CD4-positive, alpha-beta T cell treated with Interleukin-4 for 4 hours (primary cell): Measurements from ENCODE around the gene CNN1.

Experiments
- DNase-seq: peaks from one replicate; pipeline ENCODE4 v3.0.0-alpha.2; 2020

The CNN1 gene

DNA sequence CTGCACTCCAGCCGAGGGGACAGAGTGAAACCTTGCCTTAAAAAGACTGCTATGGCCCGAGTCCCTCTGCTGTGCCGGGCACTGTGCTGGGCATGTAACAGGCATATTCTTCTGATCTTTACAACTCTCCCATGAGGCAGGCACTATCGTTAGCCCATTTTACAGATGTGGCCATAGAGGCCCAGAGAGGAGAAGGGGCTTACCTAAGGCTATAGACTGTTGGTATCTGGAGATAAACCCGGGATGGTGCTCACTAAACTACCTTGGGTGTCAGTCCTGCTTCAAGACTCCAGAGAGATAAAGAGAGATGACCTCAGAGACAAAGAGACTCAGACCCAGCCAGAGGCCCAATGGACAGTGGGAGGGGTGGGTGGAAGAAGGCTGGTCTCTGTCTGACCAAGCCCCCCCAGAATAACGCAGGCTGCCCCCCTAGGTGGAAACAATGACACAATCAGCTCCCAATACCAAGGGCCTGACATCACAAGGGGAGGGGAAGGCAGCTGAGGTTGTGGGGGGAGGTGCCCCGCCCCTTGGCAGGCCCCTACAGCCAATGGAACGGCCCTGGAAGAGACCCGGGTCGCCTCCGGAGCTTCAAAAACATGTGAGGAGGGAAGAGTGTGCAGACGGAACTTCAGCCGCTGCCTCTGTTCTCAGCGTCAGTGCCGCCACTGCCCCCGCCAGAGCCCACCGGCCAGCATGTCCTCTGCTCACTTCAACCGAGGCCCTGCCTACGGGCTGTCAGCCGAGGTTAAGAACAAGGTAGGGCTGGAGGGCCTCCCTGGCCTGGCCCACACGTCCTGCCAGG lies at the start of gene CNN1:
TSS of gene CNN1 (plus strand) at position 620 of the 805 bp plus-strand sequence. CDS start at position 697, 77 bp downstream.
- DNase-seq, result no peak

DNA sequence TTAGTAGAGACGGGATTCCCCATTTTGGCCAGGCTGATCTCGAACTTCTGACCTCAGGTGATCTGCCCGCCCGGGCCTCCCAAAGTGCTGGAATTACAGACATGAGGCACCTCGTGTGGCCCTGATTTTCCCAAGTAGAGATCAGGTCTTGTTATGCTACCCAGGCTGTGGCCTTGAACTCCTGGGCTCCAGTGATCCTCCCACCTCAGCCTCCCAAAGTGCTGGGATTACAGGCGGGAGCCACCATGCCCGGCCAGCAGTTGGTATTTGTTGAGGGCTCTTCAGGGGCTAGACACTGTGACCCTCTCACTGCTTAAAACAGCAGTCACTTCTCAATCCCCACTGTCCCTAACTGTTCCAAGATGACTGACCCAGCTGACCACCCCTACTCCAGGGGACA lies 49.3 kb upstream of the CNN1 start:
- no peak for DNase-seq

DNA sequence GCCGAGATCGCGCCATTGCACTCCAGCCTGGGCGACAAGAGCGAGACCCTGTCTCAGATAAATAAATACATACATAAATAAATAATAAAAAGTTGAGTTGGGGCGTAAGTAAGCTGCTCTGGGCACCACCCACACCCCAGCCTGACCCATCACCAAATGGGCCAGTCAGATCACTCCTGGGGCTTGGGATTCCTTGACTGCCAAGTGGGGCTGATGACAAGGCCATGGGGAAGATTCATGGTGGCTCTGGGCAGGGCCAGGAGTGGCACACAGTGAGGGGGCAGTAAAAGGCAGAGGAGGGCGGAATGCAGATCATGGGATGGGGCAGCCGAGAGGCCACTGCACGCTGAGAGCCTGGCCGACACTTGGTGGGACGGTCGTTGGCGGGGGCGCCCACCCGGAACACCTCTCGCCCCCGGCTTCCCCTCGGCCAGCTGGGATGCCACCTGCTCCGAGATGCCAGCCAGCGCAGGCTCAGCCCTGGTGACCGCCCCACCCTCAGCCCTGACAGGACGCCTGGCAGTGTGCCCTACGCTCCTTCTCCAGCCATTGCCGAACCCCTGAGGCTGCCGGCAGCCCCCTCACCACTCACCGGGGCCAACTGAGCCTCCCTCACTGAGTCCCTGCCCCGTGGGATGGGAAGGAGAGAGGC lies 43.9 kb upstream of the CNN1 start:
- DNase-seq, result no peak

DNA sequence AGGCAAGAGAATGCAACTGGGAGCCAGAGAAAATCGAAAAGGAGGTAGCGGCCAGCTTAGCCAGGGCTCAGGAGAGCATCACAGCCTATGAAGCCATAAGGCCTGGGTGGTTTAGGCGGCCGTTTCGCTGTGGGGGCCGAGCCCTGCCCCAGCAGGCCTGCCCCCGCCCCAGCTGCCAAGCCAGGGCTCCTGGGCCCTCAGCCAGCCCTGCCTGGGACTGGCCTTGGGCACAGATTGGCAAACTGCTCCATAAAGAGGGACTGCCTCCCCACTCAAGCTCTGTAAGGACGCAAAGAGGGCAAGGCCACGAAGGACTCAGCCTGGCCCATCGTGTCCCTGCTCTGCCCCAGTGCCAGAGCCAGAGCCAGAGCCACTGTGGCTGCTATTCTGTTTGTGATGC lies 43.2 kb upstream of the CNN1 start:
- DNase-seq, result no peak

DNA sequence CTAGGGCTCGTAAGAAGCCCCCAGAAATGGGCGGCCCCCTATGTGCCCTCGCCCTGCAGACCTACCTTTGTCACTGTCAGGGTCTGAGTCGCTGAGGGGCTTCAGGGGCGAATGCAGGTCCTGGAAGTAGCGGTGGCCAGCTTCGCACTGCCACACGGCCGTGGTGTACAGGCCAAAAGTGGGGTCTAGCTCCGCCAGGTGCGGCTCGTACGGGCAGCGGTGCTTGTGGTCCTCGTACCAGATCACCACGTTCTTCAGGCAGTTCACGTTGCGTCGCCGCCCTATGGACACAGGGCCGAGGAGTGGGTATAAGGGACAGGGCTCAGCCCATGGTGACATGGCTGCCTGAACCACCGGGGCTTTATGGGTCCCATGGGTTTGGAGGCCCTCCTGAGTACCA lies 42.8 kb upstream of the CNN1 start:
- DNase-seq, result no peak

DNA sequence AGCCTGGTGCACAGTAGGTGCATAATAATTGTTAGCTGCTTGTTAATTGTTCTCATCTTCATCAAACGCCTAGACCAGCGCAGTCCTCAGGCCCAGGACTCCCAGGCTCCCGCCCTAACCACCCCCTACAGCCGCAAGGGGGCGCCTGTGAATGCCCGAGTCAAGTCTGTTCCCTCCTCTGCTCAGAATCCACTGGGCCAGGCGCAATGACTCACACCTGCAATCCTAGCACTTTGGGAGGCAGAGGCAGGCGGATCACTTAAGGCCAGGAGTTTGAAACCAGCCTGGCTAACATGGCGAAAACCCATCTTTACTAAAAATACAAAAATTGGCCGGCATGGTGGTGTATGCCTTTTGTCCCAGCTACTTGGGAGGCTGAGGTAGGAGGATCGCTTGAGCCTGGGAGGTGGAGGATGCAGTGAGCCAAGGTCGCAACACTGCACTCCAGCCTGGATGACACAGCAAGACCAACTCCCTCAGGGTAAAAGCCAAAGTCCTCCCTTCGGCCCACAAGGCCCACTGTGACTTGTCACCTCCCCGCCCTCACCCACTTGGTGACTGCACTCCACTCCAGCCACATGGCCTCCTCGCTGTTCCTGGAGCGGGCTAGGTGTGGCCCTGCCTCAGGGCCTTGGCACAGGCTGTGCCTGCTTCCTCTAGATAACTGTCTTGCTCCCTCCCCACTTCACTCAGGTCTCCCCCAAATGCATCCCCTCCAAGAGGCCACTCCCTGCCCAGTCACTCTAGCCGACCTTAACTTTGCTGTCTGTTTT lies 42.1 kb upstream of the CNN1 start:
- peak; percentile 39 for DNase-seq

DNA sequence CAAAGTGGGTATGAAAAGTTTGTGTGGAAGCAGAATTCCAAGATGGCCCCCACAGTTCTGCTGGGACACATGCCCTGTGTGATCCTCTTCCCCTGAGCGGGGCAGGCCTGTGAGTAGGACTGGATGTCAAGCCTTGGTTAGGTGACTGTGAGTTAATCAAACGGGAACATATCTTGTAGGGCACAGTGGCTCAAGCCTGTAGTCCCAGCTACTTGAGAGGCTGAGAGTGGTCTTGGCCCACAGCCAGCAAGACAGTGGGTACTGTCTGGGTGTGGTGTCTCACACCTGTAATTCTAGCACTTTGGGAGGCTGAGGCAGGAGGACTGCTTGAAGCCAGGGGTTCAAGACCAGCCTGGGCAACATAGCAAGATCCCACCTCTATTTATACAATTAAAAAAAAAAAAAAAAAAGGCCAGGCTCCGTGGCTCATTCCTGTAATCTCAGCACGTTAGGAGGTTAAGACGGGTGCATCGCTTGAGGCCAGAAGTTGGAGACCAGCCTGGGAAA lies 39.4 kb upstream of the CNN1 start:
- no peak for DNase-seq

DNA sequence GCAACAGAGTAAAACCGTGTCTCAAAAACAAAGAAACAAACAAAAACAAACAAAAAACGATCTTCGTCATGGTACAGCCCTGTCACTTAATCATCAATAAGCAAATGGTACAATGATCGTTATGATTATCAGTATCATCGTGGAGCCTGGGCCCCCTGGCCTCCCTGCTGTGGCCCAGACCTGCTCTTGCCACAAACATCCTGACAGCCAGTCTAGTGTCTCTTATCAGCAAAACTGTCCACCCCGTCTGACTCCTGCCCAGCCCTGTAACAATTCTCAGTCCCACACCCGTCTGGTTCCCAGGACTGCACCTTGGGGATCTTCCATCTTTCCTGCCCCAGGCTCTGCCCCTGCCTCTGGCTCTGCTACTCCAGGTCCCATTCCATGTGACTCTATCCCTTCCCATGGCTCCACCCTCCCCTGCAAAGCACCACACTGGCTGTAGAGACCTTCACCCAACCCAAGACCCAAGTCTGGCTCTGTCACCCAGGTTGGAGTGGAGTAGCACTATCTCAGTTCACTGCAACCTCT lies 38.7 kb upstream of the CNN1 start:
- no peak for DNase-seq

DNA sequence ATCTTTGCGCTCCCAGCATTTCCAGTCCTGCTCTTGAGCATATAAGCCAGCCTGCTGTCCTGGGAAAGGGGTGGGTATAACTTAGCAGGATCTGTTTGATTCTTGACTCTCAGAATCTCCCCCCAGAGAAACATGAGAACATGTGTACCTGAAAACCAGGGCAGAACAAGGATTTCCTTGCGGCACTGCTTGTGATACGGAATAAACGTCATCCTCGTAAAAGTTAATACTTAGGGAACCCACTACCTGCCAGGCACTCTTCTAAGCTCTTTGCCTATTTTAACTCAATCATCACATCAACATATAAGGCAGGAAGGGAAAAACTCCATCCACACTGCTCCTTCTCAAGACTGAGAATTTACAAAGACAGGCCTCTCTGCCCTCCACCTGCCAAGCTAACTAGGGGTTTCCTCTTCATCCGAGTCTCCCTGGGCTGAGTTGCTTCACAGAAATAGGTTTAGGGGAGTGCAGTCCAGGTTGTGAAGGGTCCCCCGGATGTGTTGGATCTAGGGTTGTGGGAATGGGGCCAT lies 34.1 kb upstream of the CNN1 start:
- DNase-seq, result no peak

DNA sequence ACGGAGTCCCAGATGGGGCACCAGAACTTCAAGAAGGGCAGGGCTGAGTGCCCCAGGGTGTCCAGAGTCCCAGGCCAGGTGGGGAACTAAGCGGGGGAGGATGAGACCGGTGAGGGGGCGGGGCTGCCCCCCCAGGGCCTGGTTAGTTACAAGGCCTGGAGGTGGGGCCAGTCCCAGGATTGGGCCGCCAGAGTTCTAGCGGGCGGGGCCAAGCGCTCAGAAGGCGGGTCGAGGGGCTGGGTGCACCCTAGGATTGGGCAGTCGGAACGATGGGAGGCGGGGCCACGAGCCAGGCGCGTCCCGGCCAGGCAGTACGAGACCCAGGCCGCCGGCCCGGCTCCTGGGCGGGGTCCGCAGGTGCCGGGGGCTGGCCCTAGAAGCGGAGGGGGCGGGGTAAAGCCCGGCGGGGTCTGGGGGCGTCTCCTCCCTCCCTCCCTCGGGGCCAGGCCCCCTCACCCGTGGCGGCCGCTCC lies 33.6 kb upstream of the CNN1 start:
- peak; percentile 94 for DNase-seq

DNA sequence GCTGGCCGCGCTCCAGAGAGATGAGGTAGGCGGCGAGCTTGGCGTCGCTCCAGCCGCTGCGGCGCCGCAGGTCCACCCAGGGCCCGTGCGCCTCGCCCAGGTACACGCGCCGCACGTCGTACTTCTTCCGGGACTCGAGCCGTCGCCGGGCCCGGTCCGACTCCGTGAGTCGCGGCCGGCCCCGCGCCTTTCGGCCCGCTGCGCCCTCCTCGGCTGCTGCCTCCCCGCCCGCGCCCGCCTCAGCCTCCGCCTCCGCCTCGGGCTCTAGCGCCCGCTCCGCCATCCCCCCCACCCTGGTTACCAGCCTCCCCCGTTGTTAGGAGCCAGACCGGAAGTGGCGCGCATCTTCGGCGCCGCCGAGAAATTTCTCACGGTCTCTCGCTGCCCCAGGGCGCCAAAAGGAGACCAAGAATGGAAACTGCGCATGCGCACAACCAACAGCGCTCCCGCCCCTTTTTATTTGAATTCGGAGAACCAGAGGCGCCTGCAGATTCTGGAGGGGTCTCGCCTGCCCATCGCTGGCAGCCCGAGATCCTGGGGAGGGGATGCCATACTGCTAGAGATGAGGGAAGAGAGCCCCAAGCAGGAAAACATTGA lies 33.0 kb upstream of the CNN1 start, which contains the start of gene ZNF653:
TSS of gene ZNF653 (minus strand) at position 336 of the 597 bp plus-strand sequence. CDS start at position 283, 53 bp downstream.
- peak; percentile 94 for DNase-seq

DNA sequence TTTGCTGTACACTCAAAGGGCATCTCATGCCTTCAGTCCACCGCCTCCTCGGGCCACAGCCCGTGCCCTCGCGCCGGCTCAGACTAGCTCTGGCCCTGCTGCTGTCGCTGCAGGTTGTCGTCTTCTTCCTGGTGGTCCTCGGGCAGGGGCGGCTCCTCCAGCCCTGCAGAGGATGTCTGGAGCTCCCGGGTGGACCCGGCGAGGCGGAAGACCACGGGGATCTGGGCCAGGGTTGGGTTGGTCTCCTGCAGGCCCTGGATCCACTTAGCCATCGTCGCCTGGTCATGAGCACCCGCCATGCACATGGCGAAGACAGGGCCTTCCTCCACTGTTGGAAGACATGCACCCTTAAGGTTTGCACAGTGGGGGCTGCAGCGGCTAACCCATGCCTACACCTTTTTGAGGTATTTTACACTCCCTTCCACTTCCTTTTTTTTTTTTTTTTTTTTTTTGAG lies 32.5 kb upstream of the CNN1 start:
- DNase-seq, result no peak

DNA sequence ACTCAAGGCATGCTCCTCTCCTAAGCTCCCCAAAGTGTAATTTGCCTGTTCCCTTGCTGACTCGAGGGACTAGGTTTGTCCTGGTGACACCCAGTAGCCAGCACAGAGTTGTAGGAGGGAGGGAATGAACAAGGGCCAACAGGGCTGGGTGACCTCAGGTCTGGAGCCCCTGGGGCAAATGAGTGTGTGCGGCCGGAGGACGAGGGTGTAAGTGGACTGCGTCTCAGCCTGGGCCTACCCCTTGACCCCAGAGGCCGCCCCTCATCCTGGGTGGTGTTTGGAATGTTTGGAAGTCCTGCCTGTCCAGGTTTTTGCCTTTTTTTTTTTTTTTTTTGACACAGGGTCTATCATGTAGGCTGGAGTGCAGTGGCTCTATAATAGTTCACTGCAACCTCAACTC lies 31.7 kb upstream of the CNN1 start:
- no peak for DNase-seq

DNA sequence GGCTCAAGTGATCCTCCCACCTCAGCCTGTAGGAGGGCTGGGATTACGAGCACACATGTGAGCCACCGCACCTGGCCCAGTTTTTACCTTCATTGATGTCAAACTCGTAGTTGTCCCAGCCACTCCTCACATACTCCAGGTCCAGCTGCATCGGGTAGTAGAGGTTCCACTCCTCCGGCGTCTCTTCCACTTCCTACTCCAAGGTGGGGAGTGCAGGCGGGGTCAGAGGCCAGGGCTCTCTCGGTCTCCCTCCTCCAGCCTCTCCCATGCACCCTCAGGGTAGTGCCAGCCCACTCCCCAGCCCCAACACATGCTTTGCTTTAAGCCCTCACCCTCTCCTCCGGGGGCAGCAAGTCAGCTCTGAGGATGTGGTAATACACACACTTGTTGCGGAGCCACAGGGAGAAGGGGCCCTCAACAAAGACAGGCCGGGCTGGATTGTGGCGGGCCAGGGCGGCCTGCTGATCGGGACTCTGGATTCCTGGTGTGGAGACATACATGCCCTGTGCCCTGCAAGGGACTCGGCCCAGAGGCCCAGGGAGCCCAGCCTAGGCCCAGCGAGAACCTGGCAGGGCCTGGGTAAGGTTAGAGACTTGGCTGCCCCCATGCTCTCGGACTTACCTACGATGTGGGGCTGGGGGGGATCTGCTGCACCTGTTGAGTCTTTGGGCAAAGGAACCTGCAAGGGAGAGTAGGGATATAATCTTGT lies 31.1 kb upstream of the CNN1 start:
- no peak for DNase-seq

DNA sequence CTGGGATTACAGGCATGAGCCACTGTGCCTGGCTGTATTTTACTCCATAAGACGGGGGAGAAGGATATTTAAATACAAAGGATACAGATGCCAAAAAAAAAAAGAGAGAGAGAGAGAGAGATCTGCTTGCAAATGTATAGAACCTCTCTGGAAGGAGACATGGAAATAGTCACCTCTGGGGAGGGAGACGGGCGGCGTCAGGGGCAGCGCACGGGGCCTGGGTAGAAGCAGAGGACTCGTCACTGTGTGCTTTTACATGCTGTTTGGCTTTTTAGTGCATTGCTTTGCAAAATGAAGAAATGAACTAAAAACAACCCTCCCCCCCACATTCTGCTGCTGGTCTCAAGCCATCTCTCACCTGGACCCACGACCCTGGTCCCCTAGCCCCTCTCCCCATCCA lies 28.2 kb upstream of the CNN1 start:
- DNase-seq, result no peak

DNA sequence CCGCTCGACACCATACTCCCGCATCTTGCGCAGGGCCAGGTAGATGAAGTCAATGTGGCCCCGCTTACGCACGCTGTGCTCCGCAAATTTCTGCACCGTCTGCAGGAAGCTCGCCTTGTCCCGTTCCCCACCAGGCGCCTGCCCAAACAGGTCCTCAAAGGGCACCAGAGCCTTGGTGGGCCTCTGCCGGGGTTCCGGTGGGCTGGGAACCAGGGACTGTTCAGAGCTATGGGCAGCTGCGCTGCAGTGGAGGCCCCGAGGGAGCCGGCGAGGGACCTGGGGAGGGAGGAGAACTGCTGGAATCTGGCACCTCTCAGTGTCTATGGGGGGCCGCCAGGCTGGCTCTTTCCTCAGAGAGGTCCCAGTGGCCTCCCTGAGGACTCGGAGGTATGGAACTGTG lies 24.7 kb upstream of the CNN1 start:
- DNase-seq, result no peak

DNA sequence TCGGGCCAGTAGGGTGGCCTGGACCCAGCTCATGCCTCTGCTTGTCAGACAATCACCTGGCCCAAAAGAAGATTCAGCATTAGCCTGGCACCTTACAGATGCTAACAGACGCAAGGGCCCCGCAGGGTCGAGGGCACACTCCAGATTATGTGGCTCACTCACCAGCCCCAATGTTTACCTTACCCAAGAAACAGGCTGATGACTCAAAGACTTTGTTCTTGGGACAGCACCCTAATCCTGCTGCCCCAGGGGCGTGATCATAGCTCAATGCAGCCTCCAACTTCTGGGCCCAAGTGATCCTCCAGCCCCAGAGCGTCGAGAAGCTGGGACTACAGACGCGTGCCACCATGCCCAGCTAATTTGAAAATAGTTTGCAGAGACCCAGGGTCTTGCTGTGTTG lies 19.5 kb upstream of the CNN1 start:
- DNase-seq, result no peak

DNA sequence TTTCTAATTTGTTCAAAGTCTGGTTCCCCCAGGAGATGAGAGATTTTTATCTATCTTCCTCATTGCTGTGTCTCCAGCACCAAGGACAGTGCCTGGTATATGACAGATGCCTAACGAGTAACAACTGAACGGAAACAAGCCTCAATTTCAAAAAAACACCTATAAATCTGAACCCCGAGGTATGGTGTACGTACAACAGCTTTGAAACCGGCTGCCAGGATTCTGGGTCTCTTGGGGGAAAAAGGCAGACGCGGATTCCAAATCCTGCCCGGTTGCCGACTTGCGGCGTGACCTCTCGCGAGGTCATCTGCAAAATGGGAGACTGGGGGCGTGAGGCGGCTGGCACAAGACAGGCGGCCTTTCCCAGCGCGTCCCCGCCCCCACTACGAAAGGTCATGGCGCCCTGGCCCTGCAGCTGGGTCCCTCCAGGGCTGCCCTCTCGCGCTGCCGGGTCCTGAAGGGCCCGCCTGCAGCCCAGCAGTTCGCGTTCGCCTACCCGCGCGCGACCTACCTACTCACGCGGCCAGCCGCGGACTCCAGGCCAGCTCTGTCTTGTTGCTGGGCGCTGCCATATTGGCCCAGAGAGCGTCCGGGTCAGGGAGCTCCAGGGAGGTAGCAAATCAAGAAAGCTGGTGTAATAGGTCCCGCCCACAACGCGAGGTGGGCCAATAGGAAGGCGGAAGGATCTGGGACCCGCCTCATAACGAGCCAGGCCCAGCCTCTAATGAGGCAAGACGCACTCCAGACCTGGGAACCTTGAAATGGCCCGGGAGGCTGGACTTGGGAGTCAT lies 9.9 kb upstream of the CNN1 start, which contains the start of gene ECSIT:
TSS of gene ECSIT (minus strand) at position 584 of the 791 bp plus-strand sequence. CDS start 9,964 bp downstream, outside the sequence.
- DNase-seq, result peak; percentile 94

DNA sequence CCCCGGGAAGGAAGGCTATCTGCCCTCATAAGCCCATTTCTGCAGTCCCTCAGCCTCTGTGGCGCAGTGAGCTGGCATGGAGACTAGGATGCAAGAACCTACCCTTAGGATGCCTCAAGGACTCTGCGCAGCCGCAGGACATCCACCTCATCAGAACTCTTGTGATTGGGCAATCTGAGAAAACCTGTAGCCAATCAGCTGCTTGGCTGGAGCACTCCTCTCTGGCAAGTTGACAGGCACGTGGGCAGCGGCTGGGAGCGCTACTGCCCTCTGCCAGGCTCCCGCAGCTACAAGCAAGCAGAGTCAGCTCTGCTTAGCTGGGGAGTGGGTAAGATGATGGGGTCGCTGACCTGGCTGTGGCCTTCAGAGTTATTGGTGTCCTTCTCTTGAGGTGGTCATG lies 8.2 kb upstream of the CNN1 start:
- peak; percentile 27 for DNase-seq

DNA sequence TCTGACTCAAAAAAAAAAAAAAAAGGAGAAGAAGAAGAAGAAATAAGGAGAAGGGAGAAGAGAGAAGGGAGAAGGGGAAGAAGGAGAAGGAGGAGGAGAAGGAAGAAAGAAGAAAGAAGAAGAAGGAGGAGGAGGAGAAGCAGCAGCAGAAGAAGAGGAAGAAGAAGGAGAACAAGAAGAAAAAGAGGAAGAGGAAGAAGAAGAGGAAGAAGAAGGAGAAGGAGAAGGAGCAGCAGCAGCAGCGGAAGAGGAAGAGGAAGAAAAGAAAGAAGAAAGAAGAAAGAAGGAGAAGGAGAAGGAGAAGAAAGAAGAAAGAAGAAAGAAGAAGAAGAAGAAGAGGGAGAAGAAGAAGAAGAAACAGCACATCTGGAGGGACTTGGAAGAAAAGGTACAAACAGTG lies 4.1 kb upstream of the CNN1 start:
- no peak for DNase-seq

DNA sequence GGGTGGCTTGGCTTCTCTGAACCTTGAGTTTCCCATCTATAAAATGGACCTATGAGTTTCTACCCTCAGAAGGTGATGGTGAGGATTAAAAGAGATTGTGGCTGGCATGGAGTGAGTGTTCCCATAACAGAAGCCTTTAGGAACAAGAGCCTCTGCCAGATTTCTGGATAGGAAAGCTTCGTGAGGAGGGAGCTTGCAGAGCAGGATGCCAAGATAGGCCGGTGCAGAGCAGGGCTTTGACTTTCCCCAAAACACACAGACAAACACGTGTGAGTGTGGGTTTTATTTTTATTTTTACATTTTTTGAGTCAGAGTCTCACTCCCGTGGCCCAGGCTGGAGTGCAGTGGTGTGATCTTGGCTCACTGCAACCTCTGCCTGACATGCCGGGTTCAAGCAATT lies 3.7 kb upstream of the CNN1 start:
- no peak for DNase-seq
